Type B pancreatic cell (in vitro differentiated cells): ENCODE results near the gene TUBB. TPM values are rescaled to one million over a fixed set of nuclear protein-coding genes. Genes with fewer than 3 reads are reported as not detected.
A peak's percentile ranks its signal among the peaks of the same experiment; 100 is the strongest.

Source experiments
- DNase-seq: peaks from one replicate; pipeline ENCODE4 v3.0.0; 2021; ENCODE audit warnings: mixed read lengths; ENCODE audit not compliant: unreplicated experiment; ENCODE audit errors: extremely low spot score
- H3K27ac Mint-ChIP-seq: 2 replicates; pipeline ENCODE4 v1.8.0; 2021; ENCODE audit warnings: mild to moderate bottlenecking, mixed read lengths
- H3K27me3 Mint-ChIP-seq: 2 replicates; pipeline ENCODE4 v1.8.0; 2021; ENCODE audit warnings: mixed read lengths
- H3K36me3 Mint-ChIP-seq: 2 replicates; pipeline ENCODE4 v1.8.0; 2021; ENCODE audit warnings: mixed read lengths
- H3K4me1 Mint-ChIP-seq: one replicate; pipeline ENCODE4 v1.8.0; 2021; ENCODE audit warnings: mixed read lengths; ENCODE audit not compliant: unreplicated experiment
- H3K4me3 Mint-ChIP-seq: 2 replicates; pipeline ENCODE4 v1.8.0; 2021; ENCODE audit warnings: mild to moderate bottlenecking, mixed read lengths
- H3K9me3 Mint-ChIP-seq: 2 replicates; pipeline ENCODE4 v1.8.0; 2021; ENCODE audit warnings: mixed read lengths
- total RNA-seq: library from RNA; stranded (reverse); gene quantifications from 2 replicates; pipeline ENCODE4 v1.2.1, GENCODE V29; 2021; ENCODE audit warnings: low replicate concordance
- TF ChIP-seq, protein P1 (sequence below): fragments of 200-600 bp; sonication (generic); conservative IDR thresholded peaks from 2 replicates; pipeline ENCODE4 v1.5.0; 2021; ENCODE audit warnings: antibody characterized with exemption, mild to moderate bottlenecking

The TUBB gene
- total RNA-seq, 1 donor from 2014 or later: 1,225 TPM

DNA sequence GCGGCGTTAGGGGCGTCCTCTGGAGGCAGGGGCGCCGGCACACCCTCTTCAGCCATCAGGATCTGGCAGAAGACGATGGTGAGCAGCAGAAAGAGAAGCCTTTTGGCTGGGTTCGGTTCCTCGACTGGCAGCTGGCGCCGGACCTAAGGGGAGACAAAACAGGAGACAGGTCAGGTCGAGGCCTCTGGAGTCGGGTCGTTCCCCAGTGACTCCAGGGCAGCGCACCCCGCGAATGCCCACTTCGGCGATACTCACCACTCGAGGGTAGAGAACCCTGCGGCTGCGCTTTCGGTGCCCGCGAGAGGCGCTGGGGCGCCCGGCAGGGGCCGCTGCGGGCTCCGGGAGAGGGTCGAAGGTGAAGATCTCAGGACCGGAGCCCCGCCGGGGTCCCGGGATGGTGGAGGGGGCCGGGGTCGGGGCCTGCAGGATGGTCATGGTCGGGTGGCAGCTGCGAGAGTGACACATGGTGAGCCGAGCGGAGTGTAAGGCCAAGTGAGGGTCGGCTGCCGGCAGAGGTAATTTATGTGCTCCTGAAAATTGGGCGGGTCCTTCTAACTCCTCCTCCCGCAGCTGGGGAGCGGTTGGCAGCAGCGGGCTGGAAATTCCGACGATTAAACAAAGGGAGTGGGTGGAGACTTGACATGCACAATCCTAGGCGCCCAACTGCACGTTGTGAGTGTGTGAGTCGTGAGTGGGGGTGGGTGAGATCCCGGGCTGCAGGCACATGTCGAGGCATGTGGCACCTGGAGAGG lies 24.1 kb downstream of the TUBB start, which contains the start of gene IER3:
TSS of gene IER3 (minus strand) at position 494 of the 752 bp plus-strand sequence. CDS start at position 465, 29 bp downstream.
- Mint-ChIP-seq H3K27ac (peak within 1 kb of the TSS; percentile 97), H3K4me1 (peaks cover 45% of the 10 kb centered on the region), H3K27me3 (no peaks in the 10 kb centered on the region), H3K9me3 (no peaks in the 10 kb centered on the region), H3K36me3 (peaks cover 14% of the 10 kb centered on the region), H3K4me3 (peak within 1 kb of the TSS; percentile 99)
- TF ChIP-seq, protein P1, sequence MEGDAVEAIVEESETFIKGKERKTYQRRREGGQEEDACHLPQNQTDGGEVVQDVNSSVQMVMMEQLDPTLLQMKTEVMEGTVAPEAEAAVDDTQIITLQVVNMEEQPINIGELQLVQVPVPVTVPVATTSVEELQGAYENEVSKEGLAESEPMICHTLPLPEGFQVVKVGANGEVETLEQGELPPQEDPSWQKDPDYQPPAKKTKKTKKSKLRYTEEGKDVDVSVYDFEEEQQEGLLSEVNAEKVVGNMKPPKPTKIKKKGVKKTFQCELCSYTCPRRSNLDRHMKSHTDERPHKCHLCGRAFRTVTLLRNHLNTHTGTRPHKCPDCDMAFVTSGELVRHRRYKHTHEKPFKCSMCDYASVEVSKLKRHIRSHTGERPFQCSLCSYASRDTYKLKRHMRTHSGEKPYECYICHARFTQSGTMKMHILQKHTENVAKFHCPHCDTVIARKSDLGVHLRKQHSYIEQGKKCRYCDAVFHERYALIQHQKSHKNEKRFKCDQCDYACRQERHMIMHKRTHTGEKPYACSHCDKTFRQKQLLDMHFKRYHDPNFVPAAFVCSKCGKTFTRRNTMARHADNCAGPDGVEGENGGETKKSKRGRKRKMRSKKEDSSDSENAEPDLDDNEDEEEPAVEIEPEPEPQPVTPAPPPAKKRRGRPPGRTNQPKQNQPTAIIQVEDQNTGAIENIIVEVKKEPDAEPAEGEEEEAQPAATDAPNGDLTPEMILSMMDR: peak; percentile 78
- peak; percentile 84 for DNase-seq

DNA sequence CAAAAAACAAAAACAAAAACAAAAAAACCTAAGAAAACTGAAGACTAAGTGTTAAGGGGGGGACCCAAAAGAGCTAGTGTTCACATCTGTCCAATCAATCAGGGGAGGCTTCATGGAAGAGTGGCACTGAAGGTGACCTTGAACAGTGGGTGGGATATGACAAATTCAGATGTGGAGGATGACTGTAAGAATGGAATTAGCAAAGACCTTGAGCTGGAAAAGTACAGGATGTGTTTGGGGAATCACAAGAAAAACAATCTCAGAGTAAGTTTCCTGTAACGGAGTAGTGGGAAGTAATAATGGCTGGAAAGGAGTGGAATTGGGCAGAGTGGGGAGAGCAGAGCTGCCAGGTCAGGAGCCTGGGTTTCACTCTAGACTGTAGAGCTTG lies 27.1 kb downstream of the TUBB start:
- H3K36me3 Mint-ChIP-seq: no peaks in the 10 kb centered on the region
- no peak for DNase-seq
- peak overlapping the region; percentile 42 for H3K27ac Mint-ChIP-seq
- H3K27me3 Mint-ChIP-seq: no peaks in the 10 kb centered on the region
- no peaks in the 10 kb centered on the region for H3K9me3 Mint-ChIP-seq
- peaks cover 44% of the 10 kb centered on the region for H3K4me1 Mint-ChIP-seq
- TF ChIP-seq, protein P1: no peak
- H3K4me3 Mint-ChIP-seq: no peak overlapping the region

DNA sequence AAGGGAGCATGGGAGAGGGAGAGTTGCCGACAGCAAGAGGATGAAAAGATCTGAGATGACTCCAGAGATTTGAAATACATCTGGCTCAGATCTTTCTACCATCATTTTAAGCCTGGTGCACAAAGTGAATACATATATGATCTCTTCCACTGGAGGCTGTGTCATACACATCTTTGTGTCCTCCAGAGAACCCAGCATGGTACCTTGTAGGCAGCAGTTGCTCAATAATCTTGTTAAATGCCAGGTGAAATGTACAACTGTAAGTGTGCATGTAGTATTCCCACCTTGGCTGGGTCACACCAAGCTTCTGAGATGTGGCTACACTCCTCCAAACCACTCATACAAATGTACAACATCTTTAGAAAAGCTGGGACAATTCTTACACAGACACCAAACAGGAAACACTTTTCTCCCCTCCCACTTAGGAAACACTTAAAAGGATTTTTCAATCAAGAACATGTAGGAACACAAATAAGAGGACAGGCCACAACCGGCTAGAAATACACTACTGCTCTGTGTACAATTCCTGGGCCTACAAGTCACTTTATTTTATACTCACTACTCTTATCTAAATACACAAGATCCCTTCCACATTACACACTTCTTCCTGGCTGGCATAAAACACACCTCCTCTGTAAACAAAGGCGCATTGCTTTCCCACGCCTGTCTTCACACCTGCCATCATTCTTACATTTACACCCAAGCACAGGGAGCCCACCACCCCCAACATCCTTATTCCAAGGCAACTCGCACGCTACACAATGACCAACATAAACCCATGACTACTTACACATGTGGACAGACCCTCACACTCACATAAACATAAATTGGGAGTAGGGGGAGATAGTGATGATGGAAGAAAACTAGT lies 28.0 kb downstream of the TUBB start:
- peaks cover 48% of the 10 kb centered on the region for H3K4me1 Mint-ChIP-seq
- TF ChIP-seq, protein P1: no peak
- H3K27ac Mint-ChIP-seq: peak overlapping the region; percentile 42
- H3K27me3 Mint-ChIP-seq: no peaks in the 10 kb centered on the region
- H3K36me3 Mint-ChIP-seq: no peaks in the 10 kb centered on the region
- no peaks in the 10 kb centered on the region for H3K9me3 Mint-ChIP-seq
- peak overlapping the region; percentile 10 for H3K4me3 Mint-ChIP-seq
- DNase-seq: no peak

DNA sequence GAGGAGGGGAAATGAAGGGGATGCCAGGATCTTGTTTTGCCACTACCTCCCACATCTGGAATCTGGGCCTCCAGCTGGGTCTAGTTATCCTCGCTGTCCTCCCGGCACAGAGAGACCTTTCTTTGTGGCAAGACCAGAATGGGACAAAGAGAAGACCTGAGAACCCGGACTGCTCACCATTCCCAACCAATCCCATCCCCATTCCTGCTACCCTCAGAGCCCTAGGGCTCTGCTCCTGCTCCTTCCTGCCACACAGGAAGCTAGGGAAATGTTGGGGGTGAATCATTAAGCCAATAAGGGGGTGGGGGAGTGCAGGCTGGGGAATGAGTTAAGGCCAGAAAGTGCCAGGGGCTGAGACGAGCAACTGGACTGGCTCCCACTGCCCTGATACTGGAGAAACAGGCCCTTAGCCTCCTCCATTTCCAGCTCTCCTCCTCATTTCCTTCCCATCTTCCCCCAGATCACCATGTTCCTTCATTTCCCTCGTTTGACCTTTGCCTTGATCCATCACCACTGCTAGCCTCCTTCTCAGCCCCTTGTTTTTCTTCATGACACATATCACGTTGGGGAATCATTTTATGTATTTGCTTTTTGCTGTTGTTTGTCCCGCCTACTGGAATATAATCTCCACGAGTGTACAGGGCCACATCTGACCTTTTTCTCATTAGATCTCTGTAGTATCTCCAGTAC lies 28.8 kb downstream of the TUBB start:
- peak overlapping the region; percentile 91 for H3K27ac Mint-ChIP-seq

More for the DNA sequence above, 28.8 kb downstream of the TUBB start:
- Mint-ChIP-seq H3K4me3 (peak overlapping the region; percentile 41), H3K27me3 (no peaks in the 10 kb centered on the region), H3K9me3 (no peaks in the 10 kb centered on the region), H3K4me1 (peaks cover 46% of the 10 kb centered on the region), H3K36me3 (no peaks in the 10 kb centered on the region)
- DNase-seq: no peak
- TF ChIP-seq, protein P1: no peak
